IPS-18a (cell line): ENCODE results near the gene SPTLC1.
"Not testable (repeated sequence)": the region's sequence is repeated elsewhere in the genome, so short reads cannot be mapped to it uniquely, and the experiment has no call there.

Experiments
- H3K27ac ChIP-seq: one replicate; pipeline ENCODE4 v1.5.1; 2013; ENCODE audit warnings: low read length
- H3K27me3 ChIP-seq: one replicate; pipeline ENCODE4 v1.6.1; 2013; ENCODE audit warnings: mild to moderate bottlenecking, low read length; ENCODE audit not compliant: control insufficient read depth, insufficient read depth
- H3K36me3 ChIP-seq: one replicate; pipeline ENCODE4 v1.6.1; 2013; ENCODE audit warnings: low read depth, low read length; ENCODE audit not compliant: control insufficient read depth
- H3K4me1 ChIP-seq: one replicate; pipeline ENCODE4 v1.6.1; 2013; ENCODE audit warnings: low read depth, low read length; ENCODE audit not compliant: control insufficient read depth
- H3K4me3 ChIP-seq: one replicate; pipeline ENCODE4 v1.5.1; 2013; ENCODE audit warnings: low read length
- H3K9ac ChIP-seq: one replicate; pipeline ENCODE4 v1.6.1; 2013; ENCODE audit warnings: mild to moderate bottlenecking, low read length, moderate library complexity
- H3K9me3 ChIP-seq: one replicate; pipeline ENCODE4 v1.6.1; 2013; ENCODE audit warnings: low read depth, low read length; ENCODE audit not compliant: control insufficient read depth

Gene SPTLC1

GRCh38 chr9:92021785-92022541 is 93.2 kb downstream of the SPTLC1 start:
- not testable (repeated sequence) for H3K4me1 ChIP-seq, H3K9ac ChIP-seq, H3K4me3 ChIP-seq, H3K27ac ChIP-seq, H3K27me3 ChIP-seq, H3K36me3 ChIP-seq, H3K9me3 ChIP-seq

- H3K9ac ChIP-seq = no peak overlapping the region
- H3K27ac ChIP-seq = no peak overlapping the region
- no peaks in the 10 kb centered on the region for H3K27me3 ChIP-seq
- no peaks in the 10 kb centered on the region for H3K9me3 ChIP-seq
- H3K4me1 ChIP-seq = no peaks in the 10 kb centered on the region
- no peaks in the 10 kb centered on the region for H3K36me3 ChIP-seq
- H3K4me3 ChIP-seq = no peak overlapping the region
Measured at GRCh38 chr9:92019658-92020057, 95.6 kb downstream of the SPTLC1 start.

- no peaks in the 10 kb centered on the region for H3K9me3 ChIP-seq
- no peaks in the 10 kb centered on the region for H3K36me3 ChIP-seq
- H3K27me3 ChIP-seq = no peaks in the 10 kb centered on the region
- no peak overlapping the region for H3K27ac ChIP-seq
- H3K4me3 ChIP-seq = no peak overlapping the region
- peaks cover 4% of the 10 kb centered on the region for H3K4me1 ChIP-seq
- H3K9ac ChIP-seq = no peak overlapping the region
Measured at GRCh38 chr9:92010705-92011536, 104.3 kb downstream of the SPTLC1 start.

GRCh38 chr9:92010253-92010652 is 105.0 kb downstream of the SPTLC1 start:
- H3K9ac ChIP-seq, H3K27ac ChIP-seq, H3K9me3 ChIP-seq, H3K4me3 ChIP-seq, H3K4me1 ChIP-seq, H3K27me3 ChIP-seq, H3K36me3 ChIP-seq: not testable (repeated sequence)

- Histone ChIP-seq H3K9me3 (no peaks in the 10 kb centered on the region), H3K9ac (no peak overlapping the region), H3K27ac (no peak overlapping the region), H3K4me3 (no peak overlapping the region), H3K27me3 (no peaks in the 10 kb centered on the region), H3K36me3 (no peaks in the 10 kb centered on the region), H3K4me1 (peaks cover 4% of the 10 kb centered on the region)
Measured at GRCh38 chr9:92008041-92008440, 107.2 kb downstream of the SPTLC1 start.

- Histone ChIP-seq H3K9ac (no peak overlapping the region), H3K36me3 (no peaks in the 10 kb centered on the region), H3K4me3 (no peak overlapping the region)
Measured at GRCh38 chr9:92004045-92004392, 111.2 kb downstream of the SPTLC1 start.

GRCh38 chr9:92003308-92004044 is 111.7 kb downstream of the SPTLC1 start:
- H3K27ac ChIP-seq = no peak overlapping the region
- no peaks in the 10 kb centered on the region for H3K4me1 ChIP-seq
- no peaks in the 10 kb centered on the region for H3K9me3 ChIP-seq

More at GRCh38 chr9:92004045-92004392, 111.2 kb downstream of the SPTLC1 start:
- Histone ChIP-seq H3K4me1 (no peaks in the 10 kb centered on the region), H3K9me3 (no peaks in the 10 kb centered on the region), H3K27me3 (no peaks in the 10 kb centered on the region), H3K27ac (no peak overlapping the region)

GRCh38 chr9:92001948-92002347 is 113.3 kb downstream of the SPTLC1 start:
- not testable (repeated sequence) for H3K27me3 ChIP-seq, H3K27ac ChIP-seq, H3K9ac ChIP-seq, H3K4me1 ChIP-seq, H3K9me3 ChIP-seq, H3K4me3 ChIP-seq, H3K36me3 ChIP-seq

More at GRCh38 chr9:92003308-92004044, 111.7 kb downstream of the SPTLC1 start:
- Histone ChIP-seq H3K9ac (no peak overlapping the region), H3K27me3 (no peaks in the 10 kb centered on the region), H3K4me3 (no peak overlapping the region), H3K36me3 (no peaks in the 10 kb centered on the region)

GRCh38 chr9:92001244-92001643 is 114.0 kb downstream of the SPTLC1 start:
- Histone ChIP-seq H3K27me3 (no peaks in the 10 kb centered on the region), H3K27ac (no peak overlapping the region), H3K4me3 (no peak overlapping the region), H3K36me3 (no peaks in the 10 kb centered on the region), H3K9ac (no peak overlapping the region), H3K9me3 (no peaks in the 10 kb centered on the region), H3K4me1 (no peaks in the 10 kb centered on the region)

GRCh38 chr9:91995000-91995655 is 120.1 kb downstream of the SPTLC1 start:
- no peak overlapping the region for H3K4me3 ChIP-seq
- H3K36me3 ChIP-seq = no peaks in the 10 kb centered on the region
- H3K27ac ChIP-seq = no peak overlapping the region
- H3K9ac ChIP-seq = no peak overlapping the region
- H3K9me3 ChIP-seq = no peaks in the 10 kb centered on the region
- H3K27me3 ChIP-seq = no peaks in the 10 kb centered on the region
- no peaks in the 10 kb centered on the region for H3K4me1 ChIP-seq

GRCh38 chr9:91994422-91994821 is 120.8 kb downstream of the SPTLC1 start:
- Histone ChIP-seq H3K9ac (no peak overlapping the region), H3K4me3 (no peak overlapping the region), H3K9me3 (no peaks in the 10 kb centered on the region), H3K27ac (no peak overlapping the region), H3K4me1 (no peaks in the 10 kb centered on the region), H3K36me3 (no peaks in the 10 kb centered on the region), H3K27me3 (no peaks in the 10 kb centered on the region)
